ENCODE measurements around the gene LENG8. TPM values are rescaled to one million over a fixed set of nuclear protein-coding genes. Genes with fewer than 3 reads are reported as not detected.

Gene LENG8
- total RNA-seq, 3 donors from 2014 or later (not counting 1 experiment from before 2014, with no cell fraction given), result 479 to 563 (median 507) TPM

DNA sequence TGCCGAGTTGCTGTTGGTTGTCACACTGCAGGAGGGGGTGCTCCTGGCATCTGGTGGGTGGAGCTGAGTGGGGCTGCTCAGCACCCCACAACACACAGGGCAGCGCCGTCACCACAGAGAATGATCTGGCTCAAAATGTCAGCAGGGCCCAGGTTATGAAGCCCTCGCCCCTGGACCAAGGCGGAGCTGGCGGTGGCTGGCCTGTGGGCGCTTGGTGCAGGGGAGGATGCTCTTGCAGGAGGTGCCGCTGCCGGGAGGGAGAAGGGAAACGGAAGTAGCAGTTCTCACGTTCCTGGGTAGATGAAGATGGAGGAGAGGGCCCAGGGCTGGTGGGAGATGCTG is 14.2 kb upstream of the LENG8 start:
- no peak overlapping the region for H3K27ac ChIP-seq (ENCODE audit: low read length)
- TF ChIP-seq, protein P1, sequence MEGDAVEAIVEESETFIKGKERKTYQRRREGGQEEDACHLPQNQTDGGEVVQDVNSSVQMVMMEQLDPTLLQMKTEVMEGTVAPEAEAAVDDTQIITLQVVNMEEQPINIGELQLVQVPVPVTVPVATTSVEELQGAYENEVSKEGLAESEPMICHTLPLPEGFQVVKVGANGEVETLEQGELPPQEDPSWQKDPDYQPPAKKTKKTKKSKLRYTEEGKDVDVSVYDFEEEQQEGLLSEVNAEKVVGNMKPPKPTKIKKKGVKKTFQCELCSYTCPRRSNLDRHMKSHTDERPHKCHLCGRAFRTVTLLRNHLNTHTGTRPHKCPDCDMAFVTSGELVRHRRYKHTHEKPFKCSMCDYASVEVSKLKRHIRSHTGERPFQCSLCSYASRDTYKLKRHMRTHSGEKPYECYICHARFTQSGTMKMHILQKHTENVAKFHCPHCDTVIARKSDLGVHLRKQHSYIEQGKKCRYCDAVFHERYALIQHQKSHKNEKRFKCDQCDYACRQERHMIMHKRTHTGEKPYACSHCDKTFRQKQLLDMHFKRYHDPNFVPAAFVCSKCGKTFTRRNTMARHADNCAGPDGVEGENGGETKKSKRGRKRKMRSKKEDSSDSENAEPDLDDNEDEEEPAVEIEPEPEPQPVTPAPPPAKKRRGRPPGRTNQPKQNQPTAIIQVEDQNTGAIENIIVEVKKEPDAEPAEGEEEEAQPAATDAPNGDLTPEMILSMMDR (IDR thresholded peaks at IDR 0.05), result no peak
- Mint-ChIP-seq H3K27me3 (ENCODE audit: low read depth in 2 of 2) (peaks cover 0 to 5% of the 10 kb centered on the region in 2 donors), H3K27ac (peak overlapping the region in 1 of 2 donors; percentile 82), H3K4me3 (peak overlapping the region; percentile 25), H3K9me3 (no peaks in the 10 kb centered on the region), H3K4me1 (peaks cover 5 to 31% of the 10 kb centered on the region in 2 donors), H3K36me3 (no peaks in the 10 kb centered on the region)
- intact Hi-C loops (cut with micrococcal nuclease), result no loop called here
- H3K4me3 ChIP-seq (ENCODE audit: low read length), result no peak overlapping the region
- no peaks in the 10 kb centered on the region for H3K36me3 ChIP-seq (ENCODE audit: control insufficient read depth, insufficient read depth, low read length)
- H3K9me3 ChIP-seq (ENCODE audit: control insufficient read depth, insufficient read depth, low read length), result no peaks in the 10 kb centered on the region
- DNase-seq, result no peak
- WGBS (ENCODE audit: insufficient coverage), result 73% methylated on average over 10 of the region's 11 CpGs
- H3K4me1 ChIP-seq (ENCODE audit: control insufficient read depth, insufficient read depth, low read length), result peaks cover 25% of the 10 kb centered on the region
- H3K27me3 ChIP-seq (ENCODE audit: control insufficient read depth, insufficient read depth, low read length), result peaks cover 6% of the 10 kb centered on the region
- ATAC-seq, result peak in 2 of 3 donors; percentile 12 to 13

DNA sequence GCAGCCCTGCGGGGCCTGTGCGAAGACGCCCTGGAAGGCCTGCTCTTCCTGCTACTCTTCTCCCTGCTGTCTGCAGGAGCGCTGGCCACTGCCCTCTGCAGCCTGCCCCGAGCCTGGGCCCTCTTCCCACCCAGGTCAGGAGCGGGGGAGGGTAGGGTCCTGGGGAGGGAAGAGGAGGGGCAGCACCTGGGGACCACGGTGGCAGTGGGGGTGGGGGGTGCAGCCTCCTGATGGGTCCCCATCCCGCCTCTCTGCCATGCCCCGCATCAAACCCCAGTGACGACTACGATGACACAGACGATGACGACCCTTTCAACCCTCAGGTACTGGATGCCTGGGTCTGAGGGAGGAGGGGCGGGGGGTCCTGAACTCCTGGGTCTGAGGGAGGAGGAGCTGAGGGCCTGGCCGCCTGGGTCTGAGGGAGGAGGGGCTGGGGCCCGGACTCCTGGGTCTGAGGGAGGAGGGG is 13.4 kb upstream of the LENG8 start:
- H3K9me3 ChIP-seq (ENCODE audit: control insufficient read depth, insufficient read depth, low read length), result no peaks in the 10 kb centered on the region
- H3K27me3 Mint-ChIP-seq (ENCODE audit: low read depth in 2 of 2), result peaks cover 0 to 5% of the 10 kb centered on the region in 2 donors
- intact Hi-C loops (cut with micrococcal nuclease), result no loop called here
- H3K4me1 Mint-ChIP-seq, result peaks cover 5 to 31% of the 10 kb centered on the region in 2 donors
- no peak overlapping the region for H3K4me3 Mint-ChIP-seq
- H3K36me3 Mint-ChIP-seq, result no peaks in the 10 kb centered on the region
- H3K4me1 ChIP-seq (ENCODE audit: control insufficient read depth, insufficient read depth, low read length), result peaks cover 18% of the 10 kb centered on the region
- H3K9me3 Mint-ChIP-seq, result no peaks in the 10 kb centered on the region
- ATAC-seq (no peak), DNase-seq (no peak)
- 87% methylated on average over 12 of the region's 16 CpGs for WGBS (ENCODE audit: insufficient coverage)
- H3K27ac Mint-ChIP-seq, result no peak overlapping the region
- TF ChIP-seq, protein P1 (IDR thresholded peaks at IDR 0.05), result no peak
- no peak overlapping the region for H3K4me3 ChIP-seq (ENCODE audit: low read length)
- no peak overlapping the region for H3K27ac ChIP-seq (ENCODE audit: low read length)
- no peaks in the 10 kb centered on the region for H3K36me3 ChIP-seq (ENCODE audit: control insufficient read depth, insufficient read depth, low read length)
- H3K27me3 ChIP-seq (ENCODE audit: control insufficient read depth, insufficient read depth, low read length), result no peaks in the 10 kb centered on the region

DNA sequence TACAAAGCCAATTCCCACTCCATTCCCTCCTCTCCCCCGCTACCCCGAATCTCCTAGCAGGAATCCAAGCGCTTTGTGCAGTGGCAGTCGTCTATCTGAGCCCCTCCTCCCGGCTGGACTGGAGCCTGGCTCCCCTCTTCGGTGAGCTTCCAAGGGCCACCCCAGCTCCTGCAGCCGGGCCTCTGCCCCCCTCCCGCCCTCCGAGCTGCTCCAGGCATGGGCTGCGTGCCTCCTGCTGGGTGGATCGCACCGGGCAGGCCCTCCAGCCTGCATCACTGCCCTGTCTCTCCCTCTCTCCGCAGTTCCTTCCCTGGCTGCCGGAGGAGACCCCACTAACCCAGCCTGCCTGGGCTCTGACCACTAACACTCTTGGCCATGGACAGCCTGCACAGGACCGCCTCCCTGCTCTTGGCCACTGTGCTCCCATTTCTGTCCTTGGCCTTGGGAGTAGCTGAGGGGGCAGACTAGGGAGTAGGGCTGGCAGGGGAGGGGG is 12.9 kb upstream of the LENG8 start:
- H3K36me3 Mint-ChIP-seq, result no peaks in the 10 kb centered on the region
- peaks cover 13% of the 10 kb centered on the region for H3K4me1 ChIP-seq (ENCODE audit: control insufficient read depth, insufficient read depth, low read length)
- H3K9me3 ChIP-seq (ENCODE audit: control insufficient read depth, insufficient read depth, low read length), result no peaks in the 10 kb centered on the region
- peaks cover 3 to 28% of the 10 kb centered on the region in 2 donors for H3K4me1 Mint-ChIP-seq
- WGBS (ENCODE audit: insufficient coverage), result 94% methylated on average over 15 of the region's 15 CpGs
- H3K27me3 Mint-ChIP-seq (ENCODE audit: low read depth in 2 of 2), result peaks cover 0 to 4% of the 10 kb centered on the region in 2 donors
- ATAC-seq, result no peak
- H3K27ac Mint-ChIP-seq, result peak overlapping the region in 1 of 2 donors; percentile 57
- TF ChIP-seq, protein P1 (IDR thresholded peaks at IDR 0.05), result no peak
- no peak overlapping the region for H3K4me3 Mint-ChIP-seq
- no peak for DNase-seq
- no peaks in the 10 kb centered on the region for H3K27me3 ChIP-seq (ENCODE audit: control insufficient read depth, insufficient read depth, low read length)
- intact Hi-C loops (cut with micrococcal nuclease), result no loop called here
- no peak overlapping the region for H3K27ac ChIP-seq (ENCODE audit: low read length)
- no peak overlapping the region for H3K4me3 ChIP-seq (ENCODE audit: low read length)
- H3K36me3 ChIP-seq (ENCODE audit: control insufficient read depth, insufficient read depth, low read length), result no peaks in the 10 kb centered on the region
- H3K9me3 Mint-ChIP-seq, result no peaks in the 10 kb centered on the region

All from natural killer cell (primary cell).